Activated B cell treated with CpG ODN at 0.5 μM for 24 hours (primary cell): ENCODE data around the gene SCFD2. TPM values are rescaled to one million over a fixed set of nuclear protein-coding genes. Genes with fewer than 3 reads are reported as not detected.

Experiments used
- ATAC-seq: fragments of 200-7000 bp; cut with Tn5 transposase; one replicate; pipeline ENCODE4 v1.10.0; 2021; ENCODE audit warnings: low read depth, mild to moderate bottlenecking, moderate library complexity
- CTCF ChIA-PET: fragments of 350-600 bp; sonication (Branson Sonifier 250); formaldehyde crosslinking; loops from one replicate; lab custom pipeline; 2021; ENCODE audit warnings: antibody characterized with exemption; lab: Charles Lee
- POLR2A ChIA-PET: fragments of 350-600 bp; sonication (Branson Sonifier 250); formaldehyde crosslinking; loops from one replicate; lab custom pipeline; 2021; ENCODE audit warnings: antibody characterized with exemption; lab: Charles Lee
- DNase-seq: peaks from one replicate; pipeline ENCODE4 v3.0.0; 2022
- H3K27ac Mint-ChIP-seq: one replicate; pipeline ENCODE4 v1.8.0; 2020; ENCODE audit warnings: mixed read lengths
- H3K27me3 Mint-ChIP-seq: one replicate; pipeline ENCODE4 v1.8.0; 2021; ENCODE audit warnings: mixed read lengths
- H3K36me3 Mint-ChIP-seq: one replicate; pipeline ENCODE4 v1.8.0; 2021; ENCODE audit warnings: low read depth, mixed read lengths
- H3K4me1 Mint-ChIP-seq: one replicate; pipeline ENCODE4 v1.8.0; 2021; ENCODE audit warnings: mixed read lengths
- H3K4me3 Mint-ChIP-seq: one replicate; pipeline ENCODE4 v1.8.0; 2020; ENCODE audit warnings: mild to moderate bottlenecking, mixed read lengths
- H3K9me3 Mint-ChIP-seq: one replicate; pipeline ENCODE4 v1.8.0; 2020; ENCODE audit warnings: mixed read lengths
- intact Hi-C: fragments of 100-400 bp; cut with micrococcal nuclease; formaldehyde crosslinking; loops from one replicate; pipeline ENCODE4 v1.15.1; 2024
- total RNA-seq: library from RNA; stranded (reverse); gene quantifications from 2 replicates; pipeline ENCODE4 v1.2.3, GENCODE V29; 2022
- TF ChIP-seq, protein P1 (sequence below): fragments of 200-600 bp; IDR thresholded peaks from one replicate; pipeline ENCODE4 v1.8.0; 2022; ENCODE audit warnings: antibody characterized with exemption, mild to moderate bottlenecking

SCFD2 gene
- total RNA-seq, 1 donor from 2014 or later, result 46.6 TPM

GRCh38 chr4:52877036-52877435, 488.8 kb downstream of the SCFD2 start:
- Mint-ChIP-seq H3K9me3 (no peaks in the 10 kb centered on the region), H3K4me1 (no peaks in the 10 kb centered on the region), H3K4me3 (no peak overlapping the region), H3K36me3 (peaks cover 27% of the 10 kb centered on the region), H3K27ac (no peak overlapping the region), H3K27me3 (no peaks in the 10 kb centered on the region)
- TF ChIP-seq, protein P1, sequence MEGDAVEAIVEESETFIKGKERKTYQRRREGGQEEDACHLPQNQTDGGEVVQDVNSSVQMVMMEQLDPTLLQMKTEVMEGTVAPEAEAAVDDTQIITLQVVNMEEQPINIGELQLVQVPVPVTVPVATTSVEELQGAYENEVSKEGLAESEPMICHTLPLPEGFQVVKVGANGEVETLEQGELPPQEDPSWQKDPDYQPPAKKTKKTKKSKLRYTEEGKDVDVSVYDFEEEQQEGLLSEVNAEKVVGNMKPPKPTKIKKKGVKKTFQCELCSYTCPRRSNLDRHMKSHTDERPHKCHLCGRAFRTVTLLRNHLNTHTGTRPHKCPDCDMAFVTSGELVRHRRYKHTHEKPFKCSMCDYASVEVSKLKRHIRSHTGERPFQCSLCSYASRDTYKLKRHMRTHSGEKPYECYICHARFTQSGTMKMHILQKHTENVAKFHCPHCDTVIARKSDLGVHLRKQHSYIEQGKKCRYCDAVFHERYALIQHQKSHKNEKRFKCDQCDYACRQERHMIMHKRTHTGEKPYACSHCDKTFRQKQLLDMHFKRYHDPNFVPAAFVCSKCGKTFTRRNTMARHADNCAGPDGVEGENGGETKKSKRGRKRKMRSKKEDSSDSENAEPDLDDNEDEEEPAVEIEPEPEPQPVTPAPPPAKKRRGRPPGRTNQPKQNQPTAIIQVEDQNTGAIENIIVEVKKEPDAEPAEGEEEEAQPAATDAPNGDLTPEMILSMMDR, result no peak
- no peak for ATAC-seq
- ChIA-PET CTCF (no interaction called here), POLR2A (no interaction called here)
- DNase-seq, result no peak
- intact Hi-C loops, result no loop called here

DNA sequence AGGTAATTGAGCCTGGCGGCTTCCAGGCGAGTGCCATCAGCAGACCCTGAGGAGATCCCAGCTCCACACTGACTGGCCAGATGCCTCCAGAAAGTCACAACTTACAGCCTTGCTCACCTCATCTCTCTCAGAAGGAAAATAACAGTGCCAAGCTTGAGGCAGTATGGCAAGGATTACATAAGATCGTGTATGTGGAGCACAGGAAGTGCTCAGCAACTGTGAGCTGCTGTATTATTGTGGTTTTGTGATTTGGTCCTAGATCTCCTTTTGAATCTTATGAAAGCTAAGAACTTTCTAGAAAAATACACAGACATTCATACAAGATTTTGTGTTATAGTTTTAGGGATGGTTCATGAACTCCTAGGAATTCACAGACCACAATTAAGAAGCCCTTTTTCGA, 489.8 kb downstream of the SCFD2 start:
- ATAC-seq (no peak), DNase-seq (no peak)
- TF ChIP-seq, protein P1, result no peak
- Mint-ChIP-seq H3K36me3 (peaks cover 26% of the 10 kb centered on the region), H3K4me1 (no peaks in the 10 kb centered on the region), H3K9me3 (no peaks in the 10 kb centered on the region), H3K4me3 (no peak overlapping the region), H3K27ac (no peak overlapping the region), H3K27me3 (no peaks in the 10 kb centered on the region)
- CTCF ChIA-PET, result no interaction called here
- intact Hi-C loops, result no loop called here
- POLR2A ChIA-PET, result no interaction called here

- no peaks in the 10 kb centered on the region for H3K4me1 Mint-ChIP-seq
- ATAC-seq (no peak), DNase-seq (no peak)
- no peaks in the 10 kb centered on the region for H3K9me3 Mint-ChIP-seq
- no peaks in the 10 kb centered on the region for H3K27me3 Mint-ChIP-seq
- no peak overlapping the region for H3K27ac Mint-ChIP-seq
- intact Hi-C loops, result no loop called here
- ChIA-PET POLR2A (no interaction called here), CTCF (no interaction called here)
- H3K36me3 Mint-ChIP-seq, result peaks cover 30% of the 10 kb centered on the region
- TF ChIP-seq, protein P1, result no peak
- no peak overlapping the region for H3K4me3 Mint-ChIP-seq
Measured at GRCh38 chr4:52874948-52875347, 490.9 kb downstream of the SCFD2 start.

DNA sequence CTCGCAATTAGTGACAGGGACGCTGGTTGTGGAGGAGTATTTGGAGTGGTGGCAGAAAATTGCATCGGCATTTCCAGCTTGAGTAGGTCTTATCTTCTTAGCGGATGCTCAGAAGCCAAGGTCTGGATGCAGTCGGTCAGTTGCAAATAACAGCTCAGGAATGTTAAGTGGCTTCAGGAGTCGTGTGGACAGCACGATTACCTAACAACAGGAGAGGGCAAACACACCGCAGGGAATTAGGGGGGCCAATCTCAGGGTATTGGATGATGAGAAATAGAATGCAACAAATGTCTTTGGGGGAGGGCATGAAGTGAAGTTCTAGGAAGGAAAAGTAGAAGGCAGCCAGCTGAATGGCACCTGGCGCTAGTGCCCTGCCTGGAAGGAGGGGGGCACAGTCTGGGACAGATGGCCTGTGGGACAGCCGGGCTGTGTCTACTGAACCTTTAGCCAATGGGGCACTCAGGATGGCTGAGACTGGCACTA, 492.0 kb downstream of the SCFD2 start:
- no peaks in the 10 kb centered on the region for H3K9me3 Mint-ChIP-seq
- no peak overlapping the region for H3K27ac Mint-ChIP-seq
- no peak overlapping the region for H3K4me3 Mint-ChIP-seq
- TF ChIP-seq, protein P1, result no peak
- DNase-seq, result no peak
- ChIA-PET CTCF (no interaction called here), POLR2A (no interaction called here)
- ATAC-seq, result no peak
- no peaks in the 10 kb centered on the region for H3K27me3 Mint-ChIP-seq
- intact Hi-C loops, result no loop called here
- no peaks in the 10 kb centered on the region for H3K4me1 Mint-ChIP-seq
- H3K36me3 Mint-ChIP-seq, result peaks cover 30% of the 10 kb centered on the region

DNA sequence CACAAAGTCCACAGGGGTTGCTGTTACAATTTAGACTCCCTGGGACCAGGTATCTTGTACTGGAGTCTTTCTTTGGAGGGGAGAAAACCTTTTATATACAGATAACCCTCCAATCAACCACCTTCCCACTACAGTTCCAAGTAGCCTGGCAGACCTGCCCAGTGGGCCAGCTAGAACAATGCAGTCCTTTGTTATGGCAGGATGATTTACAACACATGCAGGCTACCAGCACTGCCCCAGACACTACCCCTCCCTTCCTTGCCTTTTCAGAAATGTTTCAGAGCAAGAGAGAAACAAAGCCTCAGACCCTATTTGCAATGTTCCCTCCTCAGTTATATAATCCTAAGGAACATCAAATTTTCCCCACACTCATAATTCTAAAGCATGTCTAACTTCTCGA, 492.7 kb downstream of the SCFD2 start:
- H3K4me1 Mint-ChIP-seq, result no peaks in the 10 kb centered on the region
- H3K27me3 Mint-ChIP-seq, result no peaks in the 10 kb centered on the region
- ChIA-PET CTCF (no interaction called here), POLR2A (no interaction called here)
- H3K4me3 Mint-ChIP-seq, result no peak overlapping the region
- TF ChIP-seq, protein P1, result no peak
- H3K36me3 Mint-ChIP-seq, result peaks cover 30% of the 10 kb centered on the region
- ATAC-seq (no peak), DNase-seq (no peak)
- H3K9me3 Mint-ChIP-seq, result no peaks in the 10 kb centered on the region
- intact Hi-C loops, result no loop called here
- H3K27ac Mint-ChIP-seq, result no peak overlapping the region
